NCI-H510A treated with DMSO at 0.1 percent for 48 hours (cell line): ENCODE data around the gene OBSCN.
"Not testable (repeated sequence)": the region's sequence is repeated elsewhere in the genome, so short reads cannot be mapped to it uniquely, and the experiment has no call there.

Experiments
- DNase-seq: peaks from one replicate; lab custom pipeline; 2025; lab: John Stamatoyannopoulos, UW

The OBSCN gene

DNA sequence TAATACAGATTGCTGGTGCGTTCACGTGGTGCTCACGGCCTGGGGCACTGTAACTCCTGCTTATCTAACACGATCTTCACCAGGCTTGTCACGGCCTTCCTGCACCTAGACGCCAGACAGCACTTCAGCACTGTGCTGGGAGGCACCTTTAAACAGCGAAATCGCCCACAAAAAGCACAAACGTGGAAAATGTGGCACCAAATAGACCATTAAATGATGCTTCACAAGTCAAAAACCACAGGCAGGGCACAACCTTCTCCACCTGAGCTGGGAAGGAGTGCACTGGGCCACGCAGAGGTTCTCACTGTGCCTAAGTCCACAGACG is 22.2 kb upstream of the OBSCN start:
- DNase-seq = no peak

DNA sequence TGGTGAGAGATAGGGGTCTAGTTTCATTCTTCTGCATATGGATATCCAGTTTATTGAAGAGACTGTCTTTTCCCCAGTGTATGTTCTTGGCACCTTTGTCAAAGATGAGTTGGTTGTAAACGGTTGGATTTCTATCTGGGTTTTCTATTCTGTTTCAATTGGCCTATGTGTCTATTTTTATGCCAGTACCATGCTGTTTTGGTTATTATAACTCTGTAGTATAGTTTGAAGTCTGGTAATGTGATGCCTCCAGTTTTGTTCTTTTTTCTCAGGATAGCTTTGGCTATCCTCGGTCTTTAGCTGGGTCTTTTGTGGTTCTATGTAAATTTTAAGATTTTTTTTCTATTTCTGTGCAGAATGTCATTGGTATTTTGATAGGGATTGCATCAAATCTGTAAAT is 19.6 kb upstream of the OBSCN start:
- DNase-seq = not testable (repeated sequence)

- no peak for DNase-seq
Measured at GRCh38 chr1:228190182-228190581, 17.7 kb upstream of the OBSCN start.

- DNase-seq = no peak
Measured at GRCh38 chr1:228190778-228191177, 17.1 kb upstream of the OBSCN start.

DNA sequence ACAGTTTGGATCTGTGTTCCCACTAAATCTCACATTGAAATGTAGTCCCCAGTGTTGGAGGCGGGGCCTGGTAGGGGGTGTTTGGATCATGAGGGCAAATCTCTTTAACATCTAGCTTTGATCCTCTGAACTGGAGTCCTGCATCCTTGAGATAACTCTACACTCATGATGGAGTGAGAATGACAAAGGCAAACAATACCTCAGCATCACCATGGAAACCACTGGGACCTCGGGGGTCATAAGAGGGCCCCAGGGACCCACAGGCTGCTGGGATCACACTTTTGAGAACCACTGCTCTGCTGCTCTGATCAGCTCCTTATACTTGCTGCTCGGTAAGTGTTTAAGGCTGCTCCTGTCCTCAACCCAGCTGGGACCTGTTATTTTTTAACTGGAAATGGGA is 13.4 kb upstream of the OBSCN start:
- no peak for DNase-seq

DNA sequence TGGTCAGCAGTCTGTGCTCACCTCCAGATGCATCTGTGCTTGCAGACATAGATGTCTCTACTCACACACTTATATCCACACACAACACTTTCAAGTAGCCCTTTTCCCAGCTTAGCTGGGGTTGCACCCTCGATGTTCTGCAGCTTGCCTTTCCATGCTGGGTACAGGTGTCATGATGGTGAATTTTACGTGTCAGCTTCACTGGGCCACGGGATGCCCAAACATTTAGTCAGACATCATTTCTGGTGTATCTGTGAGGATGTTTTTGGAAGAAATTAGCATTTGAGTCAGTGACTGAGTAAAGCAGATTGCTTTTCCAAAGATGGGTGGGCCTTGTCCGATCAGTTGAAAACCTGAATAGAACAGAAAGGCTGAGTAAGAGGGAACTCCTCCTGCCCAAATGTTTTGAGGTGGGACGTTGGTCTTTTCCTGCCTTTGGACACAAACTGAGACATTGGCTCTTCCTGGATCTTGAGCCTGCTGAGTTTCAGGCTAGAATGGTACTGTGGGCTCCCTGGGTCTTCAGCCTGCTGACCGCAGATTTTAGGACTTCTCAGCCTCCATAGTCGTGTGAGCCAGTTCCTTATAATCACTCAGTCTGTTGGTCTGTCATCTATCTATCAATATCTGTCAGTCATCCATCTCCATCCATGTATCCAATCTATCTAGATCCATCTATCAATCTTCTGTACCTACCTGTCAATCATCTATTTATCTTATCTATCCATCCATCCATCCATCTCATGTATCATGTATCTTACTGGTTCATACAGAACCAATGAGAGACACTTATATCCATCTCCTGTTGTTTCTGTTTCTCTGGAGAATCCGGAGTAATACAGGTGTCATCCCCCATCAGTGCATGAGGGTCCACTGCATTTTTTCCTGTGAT is 12.7 kb upstream of the OBSCN start:
- no peak for DNase-seq

DNA sequence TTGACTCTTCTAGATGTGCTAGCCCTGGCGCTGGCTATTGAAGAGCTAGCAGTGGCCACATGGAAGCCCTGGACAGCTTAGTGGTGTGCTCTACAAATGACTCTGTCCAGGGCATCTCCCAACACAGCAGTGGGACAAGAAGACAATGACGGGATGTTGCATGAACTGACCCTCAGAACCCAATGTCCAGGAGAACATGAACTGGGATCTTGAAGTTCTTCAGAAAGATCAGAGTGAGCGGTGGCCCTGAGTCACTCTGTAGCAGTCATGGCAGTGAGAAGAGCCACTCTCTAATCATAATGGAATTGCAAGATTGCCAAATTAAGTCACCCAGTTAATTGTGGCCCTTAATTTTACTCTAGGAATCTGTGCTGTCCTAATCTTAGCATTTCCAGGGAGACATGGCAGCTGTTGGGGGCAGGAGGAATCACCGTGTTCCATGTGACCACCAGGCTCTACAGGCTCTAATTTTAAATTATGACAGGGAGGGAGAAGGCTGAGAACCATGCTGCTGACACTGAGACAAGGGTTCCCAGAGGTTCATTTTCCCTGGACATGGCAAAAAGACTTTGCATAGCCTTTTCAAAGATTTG is 10.2 kb upstream of the OBSCN start:
- DNase-seq = no peak

GRCh38 chr1:228198977-228199590 is 8.8 kb upstream of the OBSCN start:
- DNase-seq = peak; percentile 0

DNA sequence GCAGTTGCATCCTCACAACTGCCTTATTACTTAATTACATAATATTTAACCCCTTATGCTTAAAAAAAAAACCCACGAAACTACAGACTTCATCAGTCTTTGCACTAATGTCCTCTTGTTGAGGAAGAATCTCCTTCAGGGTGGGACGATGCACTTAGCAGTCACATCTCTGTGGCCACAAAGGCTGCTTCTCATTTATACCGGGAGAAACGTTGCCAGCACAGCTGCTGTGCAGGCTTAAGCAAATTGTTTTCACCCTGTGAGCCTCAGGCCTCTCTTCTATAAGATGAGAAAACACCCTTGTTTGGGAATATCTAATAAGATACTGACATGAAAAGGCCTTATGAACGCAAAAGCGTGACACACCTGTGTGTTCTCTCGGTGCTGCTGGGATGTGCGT is 2.9 kb upstream of the OBSCN start:
- no peak for DNase-seq

DNA sequence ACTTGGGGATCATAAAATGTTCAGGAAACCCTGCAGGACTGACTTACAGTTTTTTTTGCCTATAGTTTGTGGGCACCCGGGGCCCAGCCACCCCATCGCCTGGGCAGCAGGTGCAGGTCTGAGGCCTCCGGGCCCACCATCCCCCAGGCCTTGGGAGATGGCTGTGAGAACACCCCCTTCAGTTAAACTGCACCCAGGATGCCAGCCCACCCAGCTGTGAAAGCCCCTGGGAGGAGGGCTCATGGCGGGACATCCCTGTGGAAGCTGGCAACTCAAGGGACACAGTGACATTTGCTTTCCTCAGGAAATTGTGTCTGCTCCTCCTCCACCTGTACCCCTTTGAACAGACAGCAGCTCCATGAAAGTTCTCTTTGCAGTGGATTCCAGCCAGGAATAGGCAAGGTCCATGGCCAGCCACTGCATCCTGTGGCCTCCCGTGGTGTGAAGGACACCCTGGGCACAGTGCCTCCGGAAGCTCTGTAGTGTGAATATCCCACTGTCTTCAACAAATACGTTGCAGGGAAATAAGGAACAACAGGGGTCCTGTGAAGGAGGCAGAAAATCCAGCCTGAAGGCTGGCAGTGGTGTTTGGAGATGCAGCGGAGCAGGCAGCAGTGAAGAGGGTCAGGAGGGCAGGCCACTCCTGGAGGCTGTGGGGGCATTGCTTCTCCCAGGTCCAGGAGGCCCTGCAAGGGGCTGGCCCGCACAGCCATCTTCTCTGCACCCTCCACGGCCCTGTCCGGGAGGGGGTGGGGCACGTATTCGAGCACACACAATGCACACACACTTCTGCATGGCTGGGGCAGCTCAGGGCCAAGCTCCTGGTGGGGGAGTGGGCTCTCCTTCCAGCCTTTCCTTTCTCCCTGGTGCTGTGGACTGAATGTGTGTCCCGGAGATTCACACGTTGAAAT is 2.1 kb upstream of the OBSCN start:
- no peak for DNase-seq

DNA sequence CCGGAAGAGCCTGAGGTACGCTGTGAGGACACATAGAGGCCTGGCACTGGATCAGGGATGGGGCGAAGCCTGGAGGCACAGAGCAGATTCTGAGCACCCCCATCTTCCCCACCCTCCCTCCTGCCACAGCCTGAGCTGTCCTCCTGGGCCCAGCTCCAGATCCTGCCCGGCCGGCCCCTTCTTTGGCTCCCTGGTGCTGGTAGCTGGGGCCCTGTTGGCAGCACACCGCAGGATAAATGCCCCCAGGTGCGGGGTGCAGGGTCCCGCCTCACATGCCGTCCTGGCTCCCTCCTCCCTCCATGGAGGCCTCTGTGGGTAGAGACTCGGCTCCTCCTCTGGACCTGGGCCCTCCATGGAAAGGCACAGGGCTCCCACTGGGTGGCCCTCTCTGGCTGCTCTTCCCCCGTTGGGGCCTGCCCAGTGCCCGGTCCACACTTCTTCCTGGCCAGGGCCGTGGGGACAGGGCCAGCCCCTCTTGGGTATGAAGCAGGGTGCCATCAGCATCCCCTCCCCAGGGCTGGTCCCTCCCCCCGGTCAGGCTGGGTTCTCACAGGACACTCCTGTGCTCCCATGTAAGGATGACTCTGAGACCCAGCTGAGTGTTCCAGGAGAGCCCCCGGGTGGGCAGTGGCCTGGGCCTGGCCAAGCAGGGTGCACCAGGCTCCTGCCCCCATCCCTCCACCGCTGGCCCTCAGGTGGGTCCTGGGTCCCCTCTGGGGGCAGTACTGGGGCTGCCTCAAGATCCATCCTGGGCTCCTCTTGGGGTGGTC is 1.1 kb upstream of the OBSCN start:
- DNase-seq = no peak

DNA sequence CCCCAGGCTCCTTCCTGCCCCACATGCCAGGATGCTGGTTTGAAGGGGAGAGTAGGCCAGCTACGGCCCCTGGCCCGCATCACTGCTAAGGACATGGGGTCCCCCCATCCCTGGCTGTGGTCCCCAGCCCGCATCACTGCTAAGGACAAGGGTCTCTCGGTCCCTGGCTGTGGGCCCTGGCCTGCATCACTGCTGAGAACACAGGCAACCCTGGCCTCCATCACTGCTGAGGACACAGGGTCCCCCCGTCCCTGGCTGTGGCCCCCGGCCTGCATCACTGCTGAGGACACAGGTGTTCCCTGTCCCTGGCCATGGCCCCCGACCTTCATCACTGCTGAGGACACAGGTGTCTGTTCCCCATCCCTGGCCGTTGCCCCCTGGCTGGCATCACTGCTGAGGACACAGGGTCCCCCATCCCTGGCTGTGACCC is 448 bp upstream of the OBSCN start:
- no peak for DNase-seq

DNA sequence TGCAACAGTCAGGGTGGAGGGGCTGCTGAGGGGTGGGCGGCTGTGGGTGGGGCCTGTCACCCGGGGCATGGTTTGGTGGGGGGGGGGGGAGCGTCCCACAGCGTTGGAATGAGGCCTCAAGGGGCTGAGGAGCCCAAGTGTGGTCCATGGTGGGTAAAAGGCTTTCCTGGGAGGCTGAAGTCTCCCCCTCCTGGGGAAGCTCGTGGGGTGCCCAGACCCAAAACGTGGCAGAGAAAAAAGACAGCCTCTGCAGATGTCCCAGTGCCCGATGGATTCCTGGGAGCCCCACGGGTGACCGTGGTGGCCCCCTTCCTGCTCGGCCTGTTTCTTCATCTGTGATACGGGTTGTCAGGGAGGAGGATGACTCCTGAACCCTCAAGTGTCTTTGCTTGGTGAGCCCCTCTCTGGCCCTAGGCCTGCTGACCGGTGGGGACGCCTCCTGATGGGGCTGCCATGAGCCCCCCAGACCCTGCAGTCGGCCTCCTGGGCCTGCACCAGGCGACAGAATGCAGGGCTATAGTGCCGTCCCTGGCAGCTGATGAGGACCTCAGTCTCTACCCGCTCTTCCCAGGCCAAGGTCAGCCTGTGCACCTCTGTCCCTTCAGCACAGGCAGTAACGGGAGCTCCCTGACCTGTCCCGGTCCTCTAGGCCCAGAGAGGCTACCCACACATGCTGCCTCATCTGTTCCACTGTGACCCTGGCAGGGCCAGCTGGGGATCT is 1.1 kb downstream of the OBSCN start:
- DNase-seq = no peak

- no peak for DNase-seq
Measured at GRCh38 chr1:228209657-228210056, 1.8 kb downstream of the OBSCN start.

DNA sequence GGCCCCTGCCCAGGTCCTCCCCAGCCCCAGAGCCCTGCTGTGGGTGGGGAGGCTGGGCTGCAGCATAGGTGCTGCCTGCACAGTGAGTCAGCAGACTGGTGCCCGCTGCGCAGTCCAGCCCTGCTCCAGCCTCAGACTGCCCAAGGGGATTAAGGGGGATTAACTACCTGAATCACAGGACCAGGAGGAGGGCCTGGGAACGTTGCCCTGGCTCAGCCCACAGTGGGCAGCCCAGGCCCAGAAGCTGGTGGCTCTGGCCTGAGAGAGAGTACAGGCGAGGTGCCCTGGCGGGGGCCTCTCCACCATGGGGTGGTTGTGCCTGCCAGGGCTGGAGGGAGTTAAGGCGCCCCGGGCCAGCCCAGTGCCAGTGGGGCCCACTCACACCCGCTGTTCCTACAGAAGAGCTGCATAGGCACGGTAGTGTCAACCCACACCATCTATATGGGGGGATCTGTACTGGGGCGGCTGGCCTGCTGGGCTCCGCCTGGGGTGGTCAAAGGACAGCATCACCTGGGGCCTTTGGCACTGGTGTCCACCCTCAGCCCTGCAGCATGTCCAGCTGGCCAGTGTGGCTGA is 2.3 kb downstream of the OBSCN start:
- no peak for DNase-seq

DNA sequence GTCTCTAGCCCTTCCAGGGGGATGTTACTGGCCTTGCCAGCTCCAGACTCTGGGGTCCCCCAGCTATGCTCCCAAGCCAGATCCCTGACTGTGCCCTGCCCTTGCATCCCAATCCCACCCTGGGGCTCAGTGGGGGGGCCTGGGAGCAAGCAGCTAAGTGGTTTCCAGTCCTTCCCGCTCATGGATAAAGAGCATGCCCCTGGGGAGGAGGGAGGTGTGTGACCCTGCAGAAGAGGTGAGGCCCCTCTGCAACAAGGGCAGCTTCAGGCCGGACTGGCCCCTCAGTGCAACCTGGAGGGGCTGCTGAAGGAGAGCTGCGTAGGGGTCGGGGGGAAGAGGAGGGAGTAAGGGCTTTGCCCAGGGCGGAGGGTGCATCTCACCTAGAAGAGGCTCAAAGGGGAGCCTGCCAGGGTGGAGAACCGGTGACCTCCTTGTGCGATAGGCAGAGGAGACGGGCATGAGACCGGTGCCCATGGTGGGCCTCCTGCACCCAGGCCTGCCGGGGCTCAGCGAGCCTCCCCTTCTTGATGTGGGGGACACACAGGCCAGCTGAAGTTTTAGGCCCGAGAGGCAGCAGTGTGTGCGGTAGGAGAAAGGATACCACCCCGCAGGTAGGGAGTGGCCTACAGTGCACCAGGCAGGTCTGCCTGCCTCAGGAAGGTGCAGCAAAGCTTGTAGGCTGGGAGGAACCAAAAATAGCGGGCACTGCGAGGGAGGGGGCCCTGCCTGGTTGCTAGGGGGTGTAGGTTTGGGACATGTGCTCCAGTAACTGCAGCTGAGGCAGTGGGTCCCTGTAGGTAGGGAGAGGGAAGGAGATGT is 3.1 kb downstream of the OBSCN start:
- DNase-seq = no peak

DNA sequence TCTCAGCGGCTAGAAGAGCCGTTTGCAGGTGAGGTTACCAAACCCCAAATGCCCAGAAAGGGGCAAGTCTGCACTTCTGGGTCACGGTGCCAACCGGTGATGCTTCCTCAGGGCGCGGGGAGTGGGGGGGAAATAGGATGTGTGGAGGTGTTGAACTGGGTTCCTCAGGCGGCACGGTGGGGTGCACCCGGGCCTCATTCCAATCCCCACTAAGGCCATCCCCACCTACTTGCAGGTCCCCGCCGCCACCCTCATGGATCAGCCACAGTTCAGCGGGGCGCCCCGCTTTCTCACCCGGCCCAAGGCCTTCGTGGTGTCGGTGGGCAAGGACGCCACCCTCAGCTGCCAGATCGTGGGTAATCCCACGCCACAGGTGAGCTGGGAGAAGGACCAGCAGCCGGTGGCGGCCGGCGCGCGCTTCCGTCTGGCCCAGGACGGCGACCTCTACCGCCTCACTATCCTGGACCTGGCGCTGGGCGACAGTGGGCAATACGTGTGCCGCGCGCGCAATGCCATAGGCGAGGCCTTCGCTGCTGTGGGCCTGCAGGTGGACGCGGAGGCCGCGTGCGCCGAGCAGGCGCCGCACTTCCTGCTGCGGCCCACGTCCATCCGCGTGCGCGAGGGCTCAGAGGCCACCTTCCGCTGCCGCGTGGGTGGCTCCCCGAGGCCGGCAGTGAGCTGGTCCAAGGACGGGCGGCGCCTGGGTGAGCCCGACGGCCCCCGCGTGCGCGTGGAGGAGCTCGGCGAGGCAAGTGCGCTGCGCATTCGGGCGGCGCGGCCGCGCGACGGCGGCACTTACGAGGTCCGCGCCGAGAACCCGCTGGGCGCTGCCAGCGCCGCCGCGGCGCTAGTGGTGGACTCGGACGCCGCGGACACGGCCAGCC is 3.9 kb downstream of the OBSCN start:
- no peak for DNase-seq

DNA sequence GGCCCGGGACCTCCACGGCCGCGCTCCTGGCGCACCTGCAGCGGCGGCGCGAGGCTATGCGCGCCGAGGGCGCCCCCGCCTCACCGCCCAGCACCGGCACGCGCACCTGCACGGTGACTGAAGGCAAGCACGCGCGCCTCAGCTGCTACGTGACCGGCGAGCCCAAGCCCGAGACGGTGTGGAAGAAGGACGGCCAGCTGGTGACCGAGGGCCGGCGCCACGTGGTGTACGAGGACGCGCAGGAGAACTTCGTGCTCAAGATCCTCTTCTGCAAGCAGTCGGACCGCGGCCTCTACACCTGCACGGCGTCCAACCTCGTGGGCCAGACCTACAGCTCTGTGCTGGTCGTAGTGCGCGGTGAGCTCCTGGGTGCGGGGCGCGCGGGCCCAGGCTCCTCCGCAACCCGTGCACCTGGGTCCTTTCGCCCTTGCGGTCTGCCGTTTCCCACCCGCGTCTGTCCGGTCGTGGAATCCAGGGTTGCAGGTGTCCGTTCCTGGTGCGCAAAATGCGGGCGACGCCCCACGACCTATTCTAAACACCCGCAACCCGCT is 4.6 kb downstream of the OBSCN start:
- DNase-seq = no peak
